ENCODE results near the gene TOM1L2. TPM values are rescaled to one million over a fixed set of nuclear protein-coding genes. Genes with fewer than 3 reads are reported as not detected.

TOM1L2 gene
- total RNA-seq, 3 donors from 2014 or later = 32.3 to 39.1 (median 36.4) TPM

DNA sequence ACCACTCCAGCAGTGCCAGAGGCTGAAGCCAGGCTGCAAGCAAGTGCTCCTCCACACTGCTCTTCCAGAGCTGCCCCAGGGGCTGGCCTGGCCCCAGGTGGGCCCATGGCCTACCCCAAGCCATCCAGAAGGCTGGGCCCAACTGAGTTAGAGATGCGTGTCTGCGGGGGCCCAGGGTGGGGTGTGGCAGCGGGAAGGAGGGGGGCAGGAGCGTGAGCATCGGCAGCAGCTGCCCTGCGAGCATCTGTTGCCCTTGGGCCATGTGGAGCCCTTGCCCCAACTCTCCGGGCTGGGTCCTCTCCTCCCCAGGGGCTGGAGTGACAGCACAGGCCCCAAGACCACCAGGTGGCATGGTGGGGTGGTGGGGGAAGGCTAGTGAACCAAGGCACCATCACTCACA lies 128.1 kb downstream of the TOM1L2 start:
- H3K4me3 ChIP-seq = no peak overlapping the region
- H3K27ac ChIP-seq = no peak overlapping the region
- H3K9me3 ChIP-seq = no peaks in the 10 kb centered on the region
- intact Hi-C loops (cut with DNase I; ENCODE audit: low total_unique reads) = no loop called here
- peaks cover 10 to 37% of the 10 kb centered on the region in 2 donors for H3K4me1 ChIP-seq
- H3K27me3 ChIP-seq = no peaks in the 10 kb centered on the region
- TF ChIP-seq, protein P1, sequence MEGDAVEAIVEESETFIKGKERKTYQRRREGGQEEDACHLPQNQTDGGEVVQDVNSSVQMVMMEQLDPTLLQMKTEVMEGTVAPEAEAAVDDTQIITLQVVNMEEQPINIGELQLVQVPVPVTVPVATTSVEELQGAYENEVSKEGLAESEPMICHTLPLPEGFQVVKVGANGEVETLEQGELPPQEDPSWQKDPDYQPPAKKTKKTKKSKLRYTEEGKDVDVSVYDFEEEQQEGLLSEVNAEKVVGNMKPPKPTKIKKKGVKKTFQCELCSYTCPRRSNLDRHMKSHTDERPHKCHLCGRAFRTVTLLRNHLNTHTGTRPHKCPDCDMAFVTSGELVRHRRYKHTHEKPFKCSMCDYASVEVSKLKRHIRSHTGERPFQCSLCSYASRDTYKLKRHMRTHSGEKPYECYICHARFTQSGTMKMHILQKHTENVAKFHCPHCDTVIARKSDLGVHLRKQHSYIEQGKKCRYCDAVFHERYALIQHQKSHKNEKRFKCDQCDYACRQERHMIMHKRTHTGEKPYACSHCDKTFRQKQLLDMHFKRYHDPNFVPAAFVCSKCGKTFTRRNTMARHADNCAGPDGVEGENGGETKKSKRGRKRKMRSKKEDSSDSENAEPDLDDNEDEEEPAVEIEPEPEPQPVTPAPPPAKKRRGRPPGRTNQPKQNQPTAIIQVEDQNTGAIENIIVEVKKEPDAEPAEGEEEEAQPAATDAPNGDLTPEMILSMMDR (IDR thresholded peaks at IDR 0.05) = no peak
- TF ChIP-seq POLR2A (IDR thresholded peaks at IDR 0.05) (no peak), POLR2AphosphoS5 (IDR thresholded peaks at IDR 0.05) (no peak)
- no peak for DNase-seq (ENCODE audit: low spot score in 2 of 2)
- H3K36me3 ChIP-seq = no peaks in the 10 kb centered on the region

DNA sequence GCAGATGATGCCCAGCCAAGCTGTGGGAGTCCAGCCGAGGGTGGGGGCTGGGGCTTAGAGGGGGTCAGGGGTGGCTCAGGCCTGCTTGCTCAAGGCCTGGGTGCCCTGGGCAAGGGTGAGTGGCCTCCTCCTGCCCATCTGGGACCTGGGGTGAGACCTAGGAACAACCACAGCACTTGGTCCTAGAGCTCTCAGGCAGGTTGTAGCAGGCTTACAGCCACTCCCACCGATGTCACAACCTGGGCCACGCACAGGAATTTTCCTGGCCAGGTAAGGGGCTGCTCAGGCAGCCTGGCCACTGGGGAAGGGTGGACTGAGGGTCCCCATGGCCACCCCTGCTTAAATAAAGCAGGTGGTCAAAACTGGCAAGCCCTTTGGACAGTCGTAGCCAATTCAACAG lies 129.1 kb downstream of the TOM1L2 start:
- Histone ChIP-seq H3K27me3 (no peaks in the 10 kb centered on the region), H3K9me3 (no peaks in the 10 kb centered on the region), H3K27ac (peak overlapping the region; percentile 99 to 100), H3K4me3 (no peak overlapping the region), H3K36me3 (no peaks in the 10 kb centered on the region), H3K4me1 (peaks cover under 1 to 34% of the 10 kb centered on the region in 2 donors)
- intact Hi-C loops (cut with DNase I; ENCODE audit: low total_unique reads) = no loop called here
- TF ChIP-seq, protein P1 (IDR thresholded peaks at IDR 0.05) = no peak
- TF ChIP-seq POLR2A (IDR thresholded peaks at IDR 0.05) (no peak), POLR2AphosphoS5 (IDR thresholded peaks at IDR 0.05) (no peak)
- DNase-seq (ENCODE audit: low spot score in 2 of 2) = no peak

DNA sequence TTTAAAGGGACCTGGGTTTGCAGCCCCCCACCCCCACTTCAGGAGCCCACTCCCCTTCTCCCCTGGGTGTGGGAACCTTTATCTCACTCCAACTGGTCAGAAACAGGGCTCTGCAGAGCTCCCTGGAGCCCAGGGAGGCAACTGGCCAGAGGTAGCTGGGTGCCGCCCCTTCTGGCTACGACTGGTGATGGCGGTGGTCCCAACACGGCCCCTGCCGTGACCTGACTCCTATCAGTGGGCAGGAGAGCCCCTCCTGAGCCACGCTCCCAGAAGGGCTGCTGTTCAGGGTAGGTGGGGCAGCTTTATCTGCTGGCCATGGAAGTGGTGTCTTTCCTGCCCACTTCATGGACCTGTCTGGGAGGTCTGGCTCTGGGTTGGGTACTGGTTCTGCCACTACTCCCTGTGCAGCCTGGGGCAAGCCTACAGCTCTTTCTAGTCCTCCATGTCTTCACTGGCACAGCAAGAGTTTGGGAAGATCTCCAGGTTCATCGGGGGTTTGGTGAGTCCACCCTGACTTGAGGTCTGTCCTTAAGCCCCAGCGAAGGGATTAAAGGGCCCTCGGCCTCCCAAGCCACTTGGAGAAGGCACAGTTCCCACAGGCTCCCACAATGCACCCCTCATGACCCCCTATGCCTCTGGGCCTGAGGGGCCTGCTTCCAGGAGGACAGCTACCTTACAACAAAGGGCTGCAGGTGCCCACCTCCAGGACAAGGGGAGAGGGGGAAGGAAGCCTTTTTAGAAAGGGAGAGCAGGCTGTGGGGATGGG lies 129.9 kb downstream of the TOM1L2 start:
- DNase-seq (ENCODE audit: low spot score in 2 of 2) = no peak
- Histone ChIP-seq H3K4me1 (peaks cover 7 to 41% of the 10 kb centered on the region in 2 donors), H3K4me3 (no peak overlapping the region), H3K27me3 (no peaks in the 10 kb centered on the region), H3K36me3 (no peaks in the 10 kb centered on the region), H3K9me3 (no peaks in the 10 kb centered on the region), H3K27ac (peak overlapping the region; percentile 99 to 100)
- TF ChIP-seq POLR2AphosphoS5 (IDR thresholded peaks at IDR 0.05) = no peak
- TF ChIP-seq, protein P1 (IDR thresholded peaks at IDR 0.05) = no peak
- TF ChIP-seq POLR2A (IDR thresholded peaks at IDR 0.05) = no peak
- intact Hi-C loops (cut with DNase I; ENCODE audit: low total_unique reads) = no loop called here

DNA sequence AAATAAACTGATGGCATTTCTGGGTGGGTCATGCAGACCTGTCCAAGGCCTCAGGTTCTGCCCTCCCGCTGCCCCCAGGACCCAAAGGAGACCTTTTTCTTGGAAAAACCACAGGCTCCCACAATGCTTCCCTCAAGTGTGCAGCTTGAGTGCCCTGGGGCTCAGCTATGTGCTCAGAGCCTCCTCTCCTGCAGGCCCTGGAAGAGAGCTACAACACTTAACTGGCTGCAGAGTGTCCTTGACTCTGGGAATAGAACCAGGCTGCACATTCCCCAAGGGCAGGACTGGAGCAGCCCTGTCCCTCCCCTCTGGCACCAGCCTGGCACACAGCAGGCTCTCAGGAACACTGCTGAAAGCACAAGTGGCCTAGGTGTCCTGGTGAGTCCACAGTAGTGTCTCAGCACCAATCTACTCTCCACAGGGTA lies 130.6 kb downstream of the TOM1L2 start:
- TF ChIP-seq, protein P1 (IDR thresholded peaks at IDR 0.05) = no peak
- TF ChIP-seq POLR2A (IDR thresholded peaks at IDR 0.05) (no peak), POLR2AphosphoS5 (IDR thresholded peaks at IDR 0.05) (no peak)
- no peak for DNase-seq (ENCODE audit: low spot score in 2 of 2)
- no peaks in the 10 kb centered on the region for H3K27me3 ChIP-seq
- H3K27ac ChIP-seq = peak overlapping the region; percentile 99 to 100
- intact Hi-C loops (cut with DNase I; ENCODE audit: low total_unique reads) = no loop called here
- no peaks in the 10 kb centered on the region for H3K9me3 ChIP-seq
- H3K4me1 ChIP-seq = peaks cover 12 to 44% of the 10 kb centered on the region in 2 donors
- no peak overlapping the region for H3K4me3 ChIP-seq
- H3K36me3 ChIP-seq = no peaks in the 10 kb centered on the region

DNA sequence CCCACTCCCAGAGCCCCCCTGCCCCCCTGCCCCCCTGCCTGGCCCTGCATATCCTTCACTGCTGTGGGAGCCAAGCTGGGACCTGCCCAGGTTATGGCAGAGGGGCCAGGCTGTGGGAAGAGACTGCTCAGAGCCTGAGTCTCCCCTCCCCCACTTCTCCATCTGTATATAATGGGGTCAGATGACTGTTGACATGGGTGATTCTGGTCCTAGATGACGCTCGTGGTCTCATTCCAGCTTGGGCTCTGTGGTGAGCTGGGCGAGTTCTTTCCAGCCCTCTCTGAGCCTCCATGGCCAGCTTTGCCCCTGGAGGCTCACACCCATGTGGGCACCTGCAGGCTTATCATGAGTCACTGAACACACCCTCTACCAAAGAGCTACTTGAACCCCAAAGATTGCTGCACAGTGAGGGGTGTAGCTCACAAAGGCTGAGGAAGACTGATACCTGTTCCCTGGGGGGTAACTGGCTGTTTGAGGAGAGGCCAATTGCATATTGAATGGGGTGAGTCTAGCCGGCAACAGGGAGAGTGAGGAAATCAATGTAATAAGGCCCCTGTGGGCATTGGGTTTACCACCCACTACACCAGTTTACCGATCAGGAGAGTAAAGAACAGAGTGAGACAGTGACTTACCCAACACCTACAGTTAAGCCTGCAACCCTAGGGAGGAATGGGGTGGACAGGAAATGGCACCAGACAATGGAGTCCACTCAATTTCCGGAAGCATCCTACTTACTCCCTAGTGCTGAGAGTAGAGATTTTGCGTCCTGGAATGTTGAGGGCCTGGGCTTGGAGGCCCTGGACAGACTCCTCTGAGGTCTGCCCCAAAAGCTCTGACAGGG lies 131.2 kb downstream of the TOM1L2 start:
- no peak for DNase-seq (ENCODE audit: low spot score in 2 of 2)
- Histone ChIP-seq H3K4me3 (peak overlapping the region; percentile 46 to 65 (median 55)), H3K27me3 (no peaks in the 10 kb centered on the region), H3K9me3 (no peaks in the 10 kb centered on the region), H3K4me1 (peaks cover 12 to 44% of the 10 kb centered on the region in 2 donors), H3K36me3 (no peaks in the 10 kb centered on the region), H3K27ac (peak overlapping the region; percentile 99 to 100)
- intact Hi-C loops (cut with DNase I; ENCODE audit: low total_unique reads) = no loop called here
- TF ChIP-seq POLR2A (IDR thresholded peaks at IDR 0.05) (no peak), POLR2AphosphoS5 (IDR thresholded peaks at IDR 0.05) (no peak)
- TF ChIP-seq, protein P1 (IDR thresholded peaks at IDR 0.05) = no peak

All from breast epithelium (tissue), 4 donors.